HL-60 (cell line): Measurements from ENCODE around the gene GJA5.

Experiments used
- GABPA ChIP-seq: IDR thresholded peaks from 2 replicates; pipeline ENCODE4 v1.6.1; 2012; ENCODE audit warnings: low read depth
- POLR2AphosphoS5 ChIP-seq: IDR thresholded peaks from 2 replicates; pipeline ENCODE4 v1.6.1; 2012; ENCODE audit warnings: low read depth
- SPI1 ChIP-seq: IDR thresholded peaks from 2 replicates; pipeline ENCODE4 v1.6.1; 2012; ENCODE audit warnings: low read depth, mild to moderate bottlenecking, borderline replicate concordance
- TF ChIP-seq, protein P1 (sequence below): IDR thresholded peaks from one replicate; pipeline ENCODE4 v1.5.1; 2011; ENCODE audit warnings: low read length, control low read depth, inconsistent platforms; ENCODE audit not compliant: insufficient read depth
- TF ChIP-seq, protein P2 (sequence below): IDR thresholded peaks from 2 replicates; pipeline ENCODE4 v1.6.1; 2012; ENCODE audit warnings: low read depth; ENCODE audit not compliant: insufficient replicate concordance

GRCh38 chr1:147723691-147724323 lies 36.6 kb downstream of the GJA5 start:
- TF ChIP-seq POLR2AphosphoS5 (no peak), GABPA (no peak), SPI1 (no peak)
- TF ChIP-seq, protein P1, sequence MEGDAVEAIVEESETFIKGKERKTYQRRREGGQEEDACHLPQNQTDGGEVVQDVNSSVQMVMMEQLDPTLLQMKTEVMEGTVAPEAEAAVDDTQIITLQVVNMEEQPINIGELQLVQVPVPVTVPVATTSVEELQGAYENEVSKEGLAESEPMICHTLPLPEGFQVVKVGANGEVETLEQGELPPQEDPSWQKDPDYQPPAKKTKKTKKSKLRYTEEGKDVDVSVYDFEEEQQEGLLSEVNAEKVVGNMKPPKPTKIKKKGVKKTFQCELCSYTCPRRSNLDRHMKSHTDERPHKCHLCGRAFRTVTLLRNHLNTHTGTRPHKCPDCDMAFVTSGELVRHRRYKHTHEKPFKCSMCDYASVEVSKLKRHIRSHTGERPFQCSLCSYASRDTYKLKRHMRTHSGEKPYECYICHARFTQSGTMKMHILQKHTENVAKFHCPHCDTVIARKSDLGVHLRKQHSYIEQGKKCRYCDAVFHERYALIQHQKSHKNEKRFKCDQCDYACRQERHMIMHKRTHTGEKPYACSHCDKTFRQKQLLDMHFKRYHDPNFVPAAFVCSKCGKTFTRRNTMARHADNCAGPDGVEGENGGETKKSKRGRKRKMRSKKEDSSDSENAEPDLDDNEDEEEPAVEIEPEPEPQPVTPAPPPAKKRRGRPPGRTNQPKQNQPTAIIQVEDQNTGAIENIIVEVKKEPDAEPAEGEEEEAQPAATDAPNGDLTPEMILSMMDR, result no peak
- TF ChIP-seq, protein P2, sequence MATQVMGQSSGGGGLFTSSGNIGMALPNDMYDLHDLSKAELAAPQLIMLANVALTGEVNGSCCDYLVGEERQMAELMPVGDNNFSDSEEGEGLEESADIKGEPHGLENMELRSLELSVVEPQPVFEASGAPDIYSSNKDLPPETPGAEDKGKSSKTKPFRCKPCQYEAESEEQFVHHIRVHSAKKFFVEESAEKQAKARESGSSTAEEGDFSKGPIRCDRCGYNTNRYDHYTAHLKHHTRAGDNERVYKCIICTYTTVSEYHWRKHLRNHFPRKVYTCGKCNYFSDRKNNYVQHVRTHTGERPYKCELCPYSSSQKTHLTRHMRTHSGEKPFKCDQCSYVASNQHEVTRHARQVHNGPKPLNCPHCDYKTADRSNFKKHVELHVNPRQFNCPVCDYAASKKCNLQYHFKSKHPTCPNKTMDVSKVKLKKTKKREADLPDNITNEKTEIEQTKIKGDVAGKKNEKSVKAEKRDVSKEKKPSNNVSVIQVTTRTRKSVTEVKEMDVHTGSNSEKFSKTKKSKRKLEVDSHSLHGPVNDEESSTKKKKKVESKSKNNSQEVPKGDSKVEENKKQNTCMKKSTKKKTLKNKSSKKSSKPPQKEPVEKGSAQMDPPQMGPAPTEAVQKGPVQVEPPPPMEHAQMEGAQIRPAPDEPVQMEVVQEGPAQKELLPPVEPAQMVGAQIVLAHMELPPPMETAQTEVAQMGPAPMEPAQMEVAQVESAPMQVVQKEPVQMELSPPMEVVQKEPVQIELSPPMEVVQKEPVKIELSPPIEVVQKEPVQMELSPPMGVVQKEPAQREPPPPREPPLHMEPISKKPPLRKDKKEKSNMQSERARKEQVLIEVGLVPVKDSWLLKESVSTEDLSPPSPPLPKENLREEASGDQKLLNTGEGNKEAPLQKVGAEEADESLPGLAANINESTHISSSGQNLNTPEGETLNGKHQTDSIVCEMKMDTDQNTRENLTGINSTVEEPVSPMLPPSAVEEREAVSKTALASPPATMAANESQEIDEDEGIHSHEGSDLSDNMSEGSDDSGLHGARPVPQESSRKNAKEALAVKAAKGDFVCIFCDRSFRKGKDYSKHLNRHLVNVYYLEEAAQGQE, result no peak
